NCI-H128 (cell line): ENCODE measurements around the gene GLCCI1.
"Not testable (repeated sequence)": the region's sequence is repeated elsewhere in the genome, so short reads cannot be mapped to it uniquely, and the experiment has no call there.

ENCODE experiments used
- DNase-seq: peaks from one replicate; lab custom pipeline; 2025; ENCODE audit not compliant: unreplicated experiment; lab: John Stamatoyannopoulos, UW

Gene GLCCI1

GRCh38 chr7:7988706-7989105, 20.1 kb downstream of the GLCCI1 start:
- no peak for DNase-seq

DNA sequence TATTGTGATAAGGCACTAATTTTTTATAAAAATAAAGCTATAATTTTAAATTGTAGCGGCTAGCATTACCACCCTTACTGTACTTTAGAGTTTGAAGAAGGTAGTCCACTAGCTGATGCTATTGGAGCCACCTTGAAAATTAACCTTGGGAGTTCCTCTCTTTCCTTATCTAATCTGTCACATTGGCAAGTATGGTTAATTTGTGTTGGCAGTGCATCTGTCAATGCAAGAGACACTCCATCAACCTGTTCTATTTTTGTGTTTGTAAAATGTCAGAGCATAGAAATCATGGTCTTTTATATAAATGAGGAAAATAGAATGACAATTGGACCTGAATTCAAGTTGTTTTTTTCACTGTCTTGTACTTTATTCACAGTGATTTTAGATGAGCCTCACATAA, 20.5 kb downstream of the GLCCI1 start:
- no peak for DNase-seq

GRCh38 chr7:7989616-7990440, 21.2 kb downstream of the GLCCI1 start:
- DNase-seq: no peak

- no peak for DNase-seq
Measured at GRCh38 chr7:7990441-7990761, 21.8 kb downstream of the GLCCI1 start.

GRCh38 chr7:7992506-7992905, 23.9 kb downstream of the GLCCI1 start:
- no peak for DNase-seq

DNA sequence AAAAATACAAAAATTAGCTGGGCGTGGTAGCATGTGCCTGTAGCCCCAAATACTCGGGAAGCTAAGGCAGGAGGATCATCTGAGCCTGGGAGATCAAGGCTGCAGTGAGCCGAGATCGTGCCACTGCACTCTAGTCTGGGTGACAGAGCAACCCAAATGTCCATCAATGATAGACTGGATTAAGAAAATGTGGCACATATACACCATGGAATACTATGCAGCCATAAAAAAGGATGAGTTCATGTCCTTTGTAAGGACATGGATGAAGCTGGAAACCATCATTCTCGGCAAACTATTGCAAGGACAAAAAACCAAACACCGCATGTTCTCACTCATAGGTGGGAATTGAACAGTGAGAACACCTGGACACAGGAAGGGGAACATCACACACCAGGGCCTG, 26.8 kb downstream of the GLCCI1 start:
- DNase-seq: not testable (repeated sequence)

GRCh38 chr7:7996568-7996967, 28.0 kb downstream of the GLCCI1 start:
- no peak for DNase-seq

- no peak for DNase-seq
Measured at GRCh38 chr7:8000315-8000941, 31.8 kb downstream of the GLCCI1 start.

GRCh38 chr7:8003077-8003476, 34.5 kb downstream of the GLCCI1 start:
- DNase-seq: no peak

- DNase-seq: no peak
Measured at GRCh38 chr7:8005279-8005678, 36.7 kb downstream of the GLCCI1 start.

DNA sequence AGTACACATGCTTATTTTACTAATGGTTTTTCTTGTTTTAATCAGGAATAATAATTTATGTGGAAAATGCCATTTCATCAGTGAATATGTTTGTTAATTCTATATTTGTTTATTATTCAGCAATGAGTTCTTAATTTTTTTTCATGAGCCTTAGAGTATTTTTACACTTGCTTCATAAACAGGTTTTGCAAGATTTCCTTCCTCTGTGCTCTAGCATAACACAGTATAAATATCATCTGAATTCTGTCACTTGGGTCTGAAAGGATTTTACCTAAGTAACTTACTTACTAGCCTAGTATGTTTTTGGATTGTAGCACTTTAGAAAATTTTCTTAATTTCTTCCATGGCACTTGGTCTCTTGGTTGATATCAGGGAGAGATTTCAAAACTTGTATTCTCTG, 45.8 kb downstream of the GLCCI1 start:
- DNase-seq: no peak

DNA sequence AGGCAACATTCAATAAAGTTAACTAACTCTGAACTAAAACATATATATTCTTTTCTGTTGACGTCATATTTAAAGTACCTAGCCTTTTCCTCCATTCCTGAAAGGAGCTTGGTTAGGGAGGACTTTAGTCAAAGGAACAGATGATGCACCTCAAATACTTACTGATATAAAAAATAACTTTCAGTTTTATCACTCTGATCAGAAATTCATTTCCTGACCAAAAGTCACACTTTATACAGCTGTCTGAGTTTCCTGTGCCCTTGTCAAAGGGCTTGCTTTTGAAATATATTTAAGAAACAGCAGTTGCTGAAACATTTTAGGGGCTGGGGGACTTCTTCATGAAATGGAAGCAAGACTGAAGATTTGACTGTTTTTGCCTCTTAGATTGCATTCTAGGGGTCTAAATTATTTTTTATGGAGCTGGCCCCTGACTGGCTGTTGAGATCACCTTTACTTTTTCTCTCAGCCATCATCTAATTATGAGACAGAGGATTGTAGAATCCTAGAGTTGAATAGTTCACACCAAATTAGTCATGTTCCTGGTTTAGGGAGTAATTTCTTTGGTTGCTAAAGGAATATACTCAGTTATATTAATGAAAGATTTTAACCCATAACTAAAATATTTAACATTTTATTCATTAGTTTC, 46.6 kb downstream of the GLCCI1 start:
- DNase-seq: no peak

- DNase-seq: no peak
Measured at GRCh38 chr7:8015746-8016120, 47.1 kb downstream of the GLCCI1 start.

DNA sequence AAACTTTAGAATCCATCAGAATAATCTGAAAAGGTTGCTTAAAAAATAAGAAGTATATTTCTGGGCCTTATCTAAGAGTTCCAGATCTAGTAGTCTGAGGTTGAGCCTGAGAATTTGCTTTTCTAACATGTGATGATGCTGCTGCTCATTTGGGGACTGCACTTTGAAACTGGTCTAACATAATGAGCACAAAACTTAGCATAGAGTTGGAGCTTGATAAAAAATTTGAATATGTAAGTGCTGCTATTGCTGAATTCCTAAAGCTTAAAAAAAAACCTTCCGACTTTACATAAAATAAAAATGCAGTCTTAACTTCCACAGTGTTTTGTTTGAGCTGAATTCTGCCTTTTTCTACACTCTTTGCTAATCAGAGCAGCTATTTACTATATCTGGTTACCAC, 48.8 kb downstream of the GLCCI1 start:
- DNase-seq: no peak

DNA sequence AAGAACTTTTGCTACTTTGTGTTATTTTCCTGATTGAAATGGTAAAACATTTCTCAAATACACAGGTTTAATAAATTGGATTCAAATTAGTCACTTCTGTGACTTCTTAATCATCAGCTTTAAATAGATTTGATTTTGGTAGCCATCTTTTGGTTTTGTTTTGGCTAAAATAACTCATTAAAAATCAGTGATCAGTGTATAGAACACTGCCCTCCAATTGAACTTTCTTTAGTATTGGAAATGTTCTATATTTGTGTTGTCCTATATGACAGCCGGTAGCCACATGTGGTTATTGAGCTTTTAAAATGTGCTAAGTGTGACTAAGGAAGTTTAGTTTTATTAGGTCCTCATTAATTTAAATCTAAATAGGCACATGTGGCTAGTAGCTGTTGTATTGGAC, 50.4 kb downstream of the GLCCI1 start:
- no peak for DNase-seq

- DNase-seq: no peak
Measured at GRCh38 chr7:8022628-8023027, 54.0 kb downstream of the GLCCI1 start.

DNA sequence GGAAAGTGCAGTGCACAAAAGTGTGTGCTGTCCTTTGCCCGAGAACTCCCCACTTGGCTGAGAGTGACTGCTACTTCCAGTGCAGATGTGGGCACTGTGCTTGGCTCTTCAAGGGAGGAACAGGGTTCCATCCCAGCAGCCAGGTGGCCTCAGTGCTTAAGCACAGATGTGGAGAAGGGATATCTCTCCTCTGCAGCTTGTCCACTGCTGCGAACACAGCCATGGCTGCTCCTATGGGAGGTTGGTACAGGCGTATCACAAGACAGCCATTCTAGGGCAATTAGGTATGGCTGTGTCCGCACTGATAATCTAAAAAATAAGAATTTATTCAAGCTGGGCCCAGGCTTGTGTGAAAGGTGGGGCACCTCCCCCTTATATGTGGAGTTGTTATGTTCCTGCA, 66.6 kb downstream of the GLCCI1 start:
- no peak for DNase-seq

DNA sequence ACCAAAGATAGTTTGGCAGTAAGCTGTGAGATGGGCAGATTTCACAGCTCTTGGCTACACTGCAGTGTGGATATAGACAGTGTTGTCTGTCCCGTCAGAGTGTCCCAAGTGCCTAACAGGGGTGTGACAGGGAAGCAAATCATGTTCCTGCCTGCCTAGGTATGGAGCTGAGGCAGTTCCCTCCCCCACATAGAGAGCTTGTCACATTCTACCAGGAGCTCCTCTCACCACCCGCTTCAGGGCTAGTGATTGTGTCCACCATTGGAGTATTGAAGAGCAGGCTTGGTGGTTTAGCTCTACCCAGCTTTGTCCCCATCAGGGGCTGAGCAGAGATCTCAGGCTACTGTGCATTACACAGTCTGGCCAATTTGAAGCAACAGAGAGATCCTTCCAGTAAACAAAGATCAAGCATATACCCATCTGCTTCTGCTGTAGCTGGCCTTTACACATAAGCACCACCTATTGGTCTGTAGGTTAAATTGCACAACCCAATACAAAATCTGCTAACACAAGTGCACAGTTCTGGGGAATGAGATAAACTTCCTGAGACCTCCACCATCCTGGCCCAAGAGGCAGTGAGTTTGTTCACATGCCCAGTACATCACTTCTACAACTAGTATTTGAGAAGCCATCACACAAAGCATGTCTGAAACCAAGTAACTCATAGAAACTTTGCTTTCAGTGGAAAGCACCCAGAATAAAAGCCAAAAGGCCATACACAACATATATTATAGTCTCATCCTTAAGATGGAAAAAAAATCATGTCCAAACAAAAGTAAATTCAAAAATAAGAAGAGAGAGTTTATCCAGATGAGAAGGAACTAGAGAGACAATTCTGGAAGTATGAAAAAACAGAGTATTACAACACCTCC, 67.3 kb downstream of the GLCCI1 start:
- no peak for DNase-seq

DNA sequence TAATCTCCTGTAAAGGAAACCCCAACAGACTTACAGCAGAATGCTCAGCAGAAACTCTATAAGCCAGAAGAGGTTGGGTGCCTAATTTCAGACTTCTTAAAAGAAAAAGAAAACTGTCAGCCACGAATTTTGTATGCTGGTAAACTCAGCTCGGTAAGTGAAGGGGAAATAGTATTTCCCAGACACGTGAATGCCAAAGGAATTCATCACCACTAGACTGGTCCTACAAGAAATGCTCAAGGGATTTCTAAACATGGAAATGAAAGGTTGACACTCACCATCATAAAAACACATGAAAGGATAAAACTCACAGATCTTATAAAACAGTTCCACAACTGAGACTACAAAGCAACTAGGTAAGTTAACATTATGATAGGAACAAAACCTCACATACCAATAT, 68.6 kb downstream of the GLCCI1 start:
- DNase-seq: no peak

- no peak for DNase-seq
Measured at GRCh38 chr7:8040768-8041369, 72.3 kb downstream of the GLCCI1 start.
